ENCODE results near the gene OR8J3.

- TF ChIP-seq, protein P1, sequence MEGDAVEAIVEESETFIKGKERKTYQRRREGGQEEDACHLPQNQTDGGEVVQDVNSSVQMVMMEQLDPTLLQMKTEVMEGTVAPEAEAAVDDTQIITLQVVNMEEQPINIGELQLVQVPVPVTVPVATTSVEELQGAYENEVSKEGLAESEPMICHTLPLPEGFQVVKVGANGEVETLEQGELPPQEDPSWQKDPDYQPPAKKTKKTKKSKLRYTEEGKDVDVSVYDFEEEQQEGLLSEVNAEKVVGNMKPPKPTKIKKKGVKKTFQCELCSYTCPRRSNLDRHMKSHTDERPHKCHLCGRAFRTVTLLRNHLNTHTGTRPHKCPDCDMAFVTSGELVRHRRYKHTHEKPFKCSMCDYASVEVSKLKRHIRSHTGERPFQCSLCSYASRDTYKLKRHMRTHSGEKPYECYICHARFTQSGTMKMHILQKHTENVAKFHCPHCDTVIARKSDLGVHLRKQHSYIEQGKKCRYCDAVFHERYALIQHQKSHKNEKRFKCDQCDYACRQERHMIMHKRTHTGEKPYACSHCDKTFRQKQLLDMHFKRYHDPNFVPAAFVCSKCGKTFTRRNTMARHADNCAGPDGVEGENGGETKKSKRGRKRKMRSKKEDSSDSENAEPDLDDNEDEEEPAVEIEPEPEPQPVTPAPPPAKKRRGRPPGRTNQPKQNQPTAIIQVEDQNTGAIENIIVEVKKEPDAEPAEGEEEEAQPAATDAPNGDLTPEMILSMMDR (IDR thresholded peaks at IDR 0.05): no peak
- no peak for TF ChIP-seq POLR2A (IDR thresholded peaks at IDR 0.05)
These were observed 36.3 kb upstream of the OR8J3 start, which contains the start of gene OR5J2 for GRCh38 chr11:56176318-56176717.
